Measurements from ENCODE around the gene GPC5.
"Not testable (repeated sequence)": the region's sequence is repeated elsewhere in the genome, so short reads cannot be mapped to it uniquely, and the experiment has no call there.

GPC5 gene

DNA sequence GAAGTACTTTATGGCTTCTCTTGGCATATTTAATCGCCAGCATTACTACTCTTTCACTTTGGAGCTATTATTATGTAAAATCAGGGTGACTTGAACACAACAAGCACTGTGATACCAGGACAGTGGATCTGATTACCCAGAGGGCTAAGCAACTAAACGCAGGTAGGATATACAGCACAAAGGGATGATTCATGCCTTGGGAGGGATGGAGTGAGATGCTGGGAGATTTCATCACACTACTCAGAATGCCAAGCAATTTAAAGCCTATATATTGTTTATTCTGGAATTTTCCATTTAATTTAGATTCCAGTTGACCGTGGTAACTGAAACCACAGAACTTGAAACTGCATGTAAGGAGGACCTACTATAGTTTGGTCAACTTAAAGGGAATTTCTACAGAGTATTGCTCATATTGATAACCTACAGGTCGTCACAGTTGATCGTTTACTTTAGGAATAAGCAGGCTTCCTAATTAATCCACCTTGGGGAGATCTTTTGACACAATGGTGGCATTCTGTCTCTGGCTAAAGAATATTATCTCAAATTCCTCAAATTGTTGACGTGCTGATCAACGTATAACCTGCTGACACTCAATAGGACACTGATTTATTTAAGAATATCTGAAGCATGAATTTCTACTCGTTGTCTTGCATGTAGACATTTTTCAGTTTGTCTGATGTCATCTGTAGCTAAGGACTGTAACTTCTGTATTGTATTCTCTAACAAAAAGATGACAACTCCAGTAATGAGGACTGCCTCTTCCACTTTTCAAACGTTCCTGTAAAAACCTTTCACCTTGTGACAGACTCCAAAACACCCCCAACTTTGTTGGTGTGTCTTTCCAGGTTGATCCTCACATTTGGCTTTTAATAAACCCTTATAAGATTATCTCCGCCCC lies 254.2 kb downstream of the GPC5 start:
- DNase-seq (ENCODE audit: low read depth): no peak

DNA sequence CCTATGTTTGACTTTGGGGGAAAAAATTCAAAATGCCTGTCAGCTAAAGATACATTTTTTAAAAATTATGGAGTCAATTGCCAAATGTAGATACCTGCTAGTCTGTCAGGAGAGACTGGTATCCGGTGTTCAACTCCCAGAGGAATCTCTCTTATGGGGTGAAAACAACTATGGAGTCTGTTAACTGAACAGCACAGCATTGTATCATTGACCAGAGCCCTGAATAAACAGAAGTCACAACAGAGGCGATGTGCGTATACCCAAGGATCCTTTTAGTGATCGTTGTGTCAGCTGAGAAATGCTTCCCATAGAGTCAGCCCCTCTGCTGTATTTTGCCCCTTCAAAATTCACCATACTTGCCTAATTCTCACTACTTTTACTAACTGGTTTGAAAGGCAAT lies 257.3 kb downstream of the GPC5 start:
- DNase-seq (ENCODE audit: low read depth): no peak

DNA sequence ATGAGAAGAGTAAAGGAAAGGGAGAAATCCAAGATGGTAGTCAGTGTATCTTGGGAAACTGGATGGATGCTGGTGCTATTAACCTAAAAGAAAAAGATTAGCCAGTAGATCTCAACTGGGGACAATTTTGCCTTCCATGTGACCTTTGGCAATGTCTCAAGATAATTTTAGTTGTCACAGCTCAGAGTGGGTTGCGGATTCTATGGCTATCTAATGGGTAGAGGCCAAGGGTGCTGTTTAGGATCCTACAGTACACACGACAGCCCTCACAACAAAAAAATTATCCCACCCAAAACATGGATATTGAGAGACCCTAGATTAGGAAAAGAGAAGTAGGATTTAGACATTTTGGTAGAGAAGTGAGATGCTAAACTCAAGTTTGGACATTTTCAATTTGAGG lies 258.9 kb downstream of the GPC5 start:
- no peak for DNase-seq (ENCODE audit: low read depth)

DNA sequence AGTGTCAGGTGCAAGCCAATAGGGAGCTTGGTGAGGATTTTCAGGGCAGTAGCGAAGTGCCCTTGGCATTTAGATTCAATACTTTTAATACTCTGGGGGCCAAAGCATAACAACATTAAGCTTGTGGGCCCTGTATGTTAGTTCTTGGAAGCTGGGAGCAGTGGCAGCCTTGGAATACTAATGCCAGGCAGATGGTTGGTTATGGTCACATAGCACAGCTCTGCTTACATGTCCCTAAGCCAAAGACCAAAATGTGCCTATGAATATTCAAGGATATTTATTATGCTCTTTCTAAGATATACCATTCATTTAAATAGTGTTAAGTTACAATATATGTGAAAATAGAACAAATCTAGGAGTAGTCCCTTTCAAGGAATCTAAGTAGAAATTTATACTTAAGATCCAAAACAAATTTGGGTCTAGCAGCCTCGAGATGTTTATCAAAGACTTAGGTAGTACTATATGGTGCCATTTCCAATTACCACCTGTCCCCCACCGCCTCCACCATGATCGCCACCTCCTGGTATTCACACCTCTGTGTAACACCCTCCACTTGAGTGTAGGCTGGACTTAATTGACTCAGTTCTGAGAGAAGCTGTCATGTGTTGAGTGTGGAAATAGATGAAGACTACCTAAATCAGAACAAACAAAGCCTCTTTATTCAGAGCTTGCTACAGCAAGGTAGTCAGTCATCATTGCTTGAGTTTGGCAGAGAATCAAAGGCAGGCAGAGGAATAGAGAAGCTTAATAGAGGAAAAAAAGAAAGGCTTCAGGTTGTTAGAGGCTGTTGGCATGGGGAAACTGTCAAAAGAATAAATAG lies 261.0 kb downstream of the GPC5 start:
- DNase-seq (ENCODE audit: low read depth): no peak

DNA sequence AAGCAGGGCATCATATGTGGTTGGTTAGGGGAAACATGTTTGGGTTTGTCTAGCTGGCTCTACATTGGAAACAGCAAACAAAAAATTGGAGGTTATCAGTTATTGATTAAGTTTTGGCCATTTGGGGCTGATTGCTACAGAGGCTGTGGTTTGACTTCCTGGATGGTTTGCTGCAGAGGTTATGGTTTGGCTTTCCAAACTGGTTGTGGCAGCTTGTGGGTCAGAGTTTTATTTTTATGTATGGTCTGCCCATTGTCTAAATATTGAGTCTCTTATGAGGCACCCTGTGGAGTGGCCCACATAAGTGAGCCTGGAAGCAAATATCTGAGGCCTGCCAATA lies 261.6 kb downstream of the GPC5 start:
- no peak for DNase-seq (ENCODE audit: low read depth)

DNA sequence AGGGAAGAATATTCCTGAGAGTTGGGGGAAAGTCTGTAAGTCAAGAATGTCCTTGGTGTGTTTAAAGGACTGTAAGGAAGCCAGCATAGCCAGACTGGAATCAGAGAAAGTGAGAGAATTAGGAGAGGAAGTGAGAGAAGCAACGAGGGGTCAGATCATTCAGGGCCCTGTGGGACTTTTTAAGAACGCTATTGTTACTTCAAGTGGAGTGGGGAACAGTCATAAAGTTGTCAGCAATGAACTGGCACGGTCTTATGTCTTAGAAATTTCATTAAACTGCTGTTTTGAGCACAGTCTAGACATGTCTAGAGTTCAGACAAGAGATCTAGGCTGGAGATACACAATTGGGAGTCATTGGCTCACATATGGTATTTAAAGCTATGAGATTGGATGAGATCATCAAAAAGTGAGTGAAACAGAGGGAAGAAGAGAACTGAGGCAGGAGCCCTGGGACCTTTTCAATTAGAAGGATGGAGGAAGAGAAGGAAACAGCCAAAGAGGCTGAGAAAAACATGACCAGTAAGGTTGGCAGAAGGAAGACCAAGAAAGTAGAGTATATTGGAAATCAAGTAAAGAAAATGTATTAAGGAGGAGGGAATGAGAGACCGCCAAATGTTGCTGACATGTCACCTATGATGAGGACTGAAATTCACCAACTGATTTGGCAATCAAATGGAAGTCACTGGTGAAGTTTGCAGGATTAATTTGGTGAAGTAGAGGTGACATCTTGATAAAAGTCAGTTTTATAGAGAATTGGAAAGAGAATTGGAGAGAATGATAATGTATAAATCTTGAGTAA lies 263.5 kb downstream of the GPC5 start:
- no peak for DNase-seq (ENCODE audit: low read depth)

DNA sequence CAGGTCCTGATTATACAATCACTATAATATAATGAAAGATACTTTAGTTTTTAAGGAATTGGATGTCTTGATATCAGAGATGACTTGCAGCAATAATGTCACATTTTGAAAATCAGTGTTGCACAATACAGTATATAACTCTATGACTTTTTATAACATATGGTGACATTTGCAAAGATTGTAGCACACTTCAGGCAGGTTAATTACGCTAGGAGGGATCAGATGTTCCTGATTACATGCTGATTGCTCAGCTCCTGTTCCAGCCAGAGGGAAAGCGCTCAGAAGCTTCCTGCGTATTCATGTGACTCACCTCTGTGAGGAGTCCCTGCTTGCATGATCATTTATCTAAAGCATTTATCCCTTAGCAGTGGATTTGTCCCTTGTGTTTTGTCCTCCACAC lies 265.6 kb downstream of the GPC5 start:
- no peak for DNase-seq (ENCODE audit: low read depth)

DNA sequence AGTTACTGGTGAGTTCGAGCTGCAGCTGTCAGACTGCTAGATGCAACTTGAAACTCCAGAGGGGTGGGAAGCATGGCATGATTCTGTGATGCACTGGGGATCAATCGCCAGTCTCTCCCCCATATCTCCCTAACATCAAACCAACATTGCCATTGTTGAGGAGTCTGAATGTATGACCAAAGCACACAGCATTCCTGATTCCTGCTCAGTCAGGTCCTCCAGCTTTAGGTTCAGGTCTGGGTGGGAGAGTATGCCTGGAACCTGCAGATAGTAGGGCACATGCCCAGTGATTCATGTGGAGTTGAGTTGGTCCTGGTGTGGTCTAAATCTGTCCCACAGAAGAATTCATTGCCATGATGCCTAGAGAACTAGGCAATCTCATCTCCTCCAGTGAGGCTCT lies 269.1 kb downstream of the GPC5 start:
- no peak for DNase-seq (ENCODE audit: low read depth)

DNA sequence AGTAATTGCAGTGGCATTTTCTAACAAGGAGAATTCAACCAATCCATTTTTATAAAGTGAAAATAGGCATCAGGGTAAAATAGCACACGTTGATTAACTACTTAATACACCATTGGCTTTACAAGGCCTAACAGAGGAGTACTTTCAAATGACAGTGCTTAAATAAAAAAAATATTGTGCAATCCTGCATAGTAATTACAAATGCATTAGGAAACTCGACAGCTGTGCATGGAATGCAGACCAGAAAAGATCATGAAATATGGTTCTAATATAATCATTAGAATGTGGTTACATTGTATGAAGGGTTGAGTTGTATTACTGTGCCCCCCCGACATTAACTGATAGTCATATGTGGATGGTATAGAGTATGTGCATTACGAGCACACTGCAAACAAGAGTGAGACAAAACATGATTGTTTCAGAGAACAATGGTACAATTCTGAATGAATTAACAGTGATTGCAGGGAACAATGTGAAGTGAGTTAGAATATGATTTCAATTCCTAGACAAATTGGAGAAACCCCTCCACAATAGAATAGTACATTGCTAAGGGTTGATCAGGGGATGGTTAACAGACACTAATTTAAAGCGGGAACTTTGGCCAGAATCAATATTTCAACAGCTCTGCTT lies 270.6 kb downstream of the GPC5 start:
- DNase-seq (ENCODE audit: low read depth): no peak

DNA sequence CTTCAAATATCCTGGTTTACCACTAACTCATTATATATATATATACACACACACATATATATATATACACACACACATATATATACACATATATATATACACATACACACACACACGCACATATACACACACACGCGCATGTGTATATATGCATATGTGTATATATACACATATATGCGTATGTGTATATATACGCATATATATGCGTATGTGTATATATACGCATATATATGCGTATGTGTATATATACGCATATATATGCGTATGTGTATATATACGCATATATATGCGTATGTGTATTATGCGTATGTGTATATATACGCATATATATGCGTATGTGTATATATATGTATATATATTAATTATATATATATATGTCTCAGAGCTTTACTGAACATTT lies 275.9 kb downstream of the GPC5 start:
- not testable (repeated sequence) for DNase-seq (ENCODE audit: low read depth)

DNA sequence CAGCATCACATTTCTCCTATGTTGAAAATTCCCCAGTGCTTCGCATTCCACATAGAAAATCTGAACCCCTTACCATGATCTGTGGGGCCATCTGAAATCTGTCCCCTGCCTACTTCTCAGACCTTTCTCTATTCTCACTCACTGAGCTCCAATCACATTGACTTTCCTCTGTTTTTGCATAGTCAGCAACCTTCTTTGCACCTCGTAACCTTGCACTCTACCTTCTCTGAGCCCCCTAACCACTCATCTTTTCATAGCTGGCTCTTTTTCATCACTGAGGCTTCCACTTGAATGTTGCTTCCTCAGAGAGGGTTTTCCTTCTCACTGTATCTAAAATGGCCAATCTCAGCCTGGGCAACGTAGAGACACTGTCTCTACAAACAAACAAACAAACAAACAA lies 286.3 kb downstream of the GPC5 start:
- no peak for DNase-seq (ENCODE audit: low read depth)

DNA sequence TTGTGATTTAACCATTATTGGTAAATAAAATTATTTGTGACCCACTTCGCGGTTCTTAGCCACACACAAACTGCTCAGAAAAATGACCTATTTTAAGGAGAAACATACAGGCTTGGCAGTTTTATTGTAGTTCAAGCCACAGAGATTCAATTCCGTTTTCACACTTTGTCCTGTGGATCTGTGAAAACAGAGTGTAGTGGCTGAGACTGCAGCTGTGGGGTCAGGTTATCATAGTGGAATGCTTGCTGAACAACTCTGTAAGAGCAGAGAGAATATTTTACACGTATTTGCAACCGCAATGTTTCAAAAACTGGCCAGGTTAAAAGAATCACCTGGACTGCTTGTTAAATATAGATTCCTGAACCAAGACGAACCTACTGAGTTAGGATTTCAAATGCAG lies 292.5 kb downstream of the GPC5 start:
- no peak for DNase-seq (ENCODE audit: low read depth)

DNA sequence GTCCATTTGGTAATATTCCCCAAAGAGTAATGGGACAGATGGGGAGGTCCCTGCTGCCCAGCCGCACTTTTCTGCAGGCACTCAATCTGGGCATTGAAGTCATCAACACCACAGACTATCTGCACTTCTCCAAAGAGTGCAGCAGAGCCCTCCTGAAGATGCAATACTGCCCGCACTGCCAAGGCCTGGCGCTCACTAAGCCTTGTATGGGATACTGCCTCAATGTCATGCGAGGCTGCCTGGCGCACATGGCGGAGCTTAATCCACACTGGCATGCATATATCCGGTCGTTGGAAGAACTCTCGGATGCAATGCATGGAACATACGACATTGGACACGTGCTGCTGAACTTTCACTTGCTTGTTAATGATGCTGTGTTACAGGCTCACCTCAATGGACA lies 295.0 kb downstream of the GPC5 start:
- no peak for DNase-seq (ENCODE audit: low read depth)

DNA sequence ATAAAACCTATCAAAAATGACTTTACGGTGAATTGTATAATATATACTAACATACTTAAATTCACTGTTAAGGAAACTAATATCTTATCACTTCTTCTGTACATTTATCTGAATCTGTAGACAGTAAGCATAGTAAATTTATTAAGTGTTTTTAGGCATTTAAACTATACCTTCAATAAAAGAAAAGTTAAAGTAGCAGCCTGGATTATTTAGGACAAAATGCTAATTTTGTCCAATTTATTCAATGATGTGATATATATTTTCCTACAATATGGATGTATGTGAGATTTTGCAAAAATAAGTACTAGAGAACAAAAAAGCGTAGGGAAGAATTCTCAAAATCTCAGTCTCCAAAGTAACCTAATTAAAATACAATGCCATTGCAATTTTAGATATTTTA lies 299.9 kb downstream of the GPC5 start:
- DNase-seq (ENCODE audit: low read depth): no peak

DNA sequence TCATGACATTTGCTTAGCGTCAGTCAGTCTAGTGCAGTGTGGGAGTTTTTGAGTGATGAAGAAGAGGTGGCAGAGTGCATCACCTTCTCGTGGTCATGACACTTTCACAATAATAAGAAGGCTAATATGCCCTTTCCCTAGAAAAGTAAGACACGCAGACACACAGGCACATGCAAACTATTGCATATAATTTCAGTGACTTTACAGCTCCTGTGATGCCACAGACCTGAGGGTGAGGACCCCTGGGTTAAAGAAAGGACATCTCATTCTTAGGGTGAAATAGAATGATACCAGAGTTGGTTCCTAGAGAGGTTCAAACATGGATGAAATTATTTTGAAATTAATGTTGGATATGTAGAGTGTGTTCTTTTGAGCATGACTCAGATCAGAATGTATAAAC lies 300.3 kb downstream of the GPC5 start:
- DNase-seq (ENCODE audit: low read depth): no peak

DNA sequence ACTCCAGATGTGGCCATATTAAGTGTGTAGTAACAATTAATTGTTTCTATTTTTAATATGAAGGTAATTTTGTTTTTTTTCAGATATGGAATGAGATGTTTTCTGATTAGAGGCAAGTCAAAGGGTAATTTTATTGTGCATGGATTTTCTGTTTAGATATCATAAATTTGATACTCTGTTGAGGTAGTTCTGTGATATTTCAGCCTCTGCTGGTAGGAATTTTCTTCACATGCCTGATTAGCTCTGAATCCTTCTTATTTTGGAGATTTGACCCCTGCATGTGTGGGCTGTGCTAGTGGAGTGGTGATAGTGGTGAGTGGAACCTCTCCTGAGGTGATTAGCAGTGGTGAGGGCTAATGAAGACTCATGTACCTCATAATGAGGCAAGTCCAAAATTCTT lies 301.4 kb downstream of the GPC5 start:
- DNase-seq (ENCODE audit: low read depth): no peak

DNA sequence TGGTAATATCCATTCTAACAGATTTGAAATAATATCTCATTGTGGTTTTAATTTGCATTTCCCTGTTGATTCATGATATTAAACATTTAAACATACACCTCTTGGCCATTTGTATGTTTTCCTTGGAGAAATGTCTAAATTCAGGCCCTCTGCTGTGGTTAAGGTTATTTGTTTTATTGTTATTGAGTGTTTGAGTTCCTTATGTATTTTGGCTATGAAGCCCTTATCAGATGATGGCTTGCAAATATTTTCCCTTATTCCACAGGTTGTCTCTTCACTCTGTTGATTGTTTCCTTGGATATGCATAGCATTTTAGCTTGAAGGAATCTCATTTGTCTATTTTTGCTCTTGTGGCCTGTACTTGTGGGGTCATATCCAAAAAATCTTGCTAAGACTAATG lies 303.6 kb downstream of the GPC5 start:
- no peak for DNase-seq (ENCODE audit: low read depth)

DNA sequence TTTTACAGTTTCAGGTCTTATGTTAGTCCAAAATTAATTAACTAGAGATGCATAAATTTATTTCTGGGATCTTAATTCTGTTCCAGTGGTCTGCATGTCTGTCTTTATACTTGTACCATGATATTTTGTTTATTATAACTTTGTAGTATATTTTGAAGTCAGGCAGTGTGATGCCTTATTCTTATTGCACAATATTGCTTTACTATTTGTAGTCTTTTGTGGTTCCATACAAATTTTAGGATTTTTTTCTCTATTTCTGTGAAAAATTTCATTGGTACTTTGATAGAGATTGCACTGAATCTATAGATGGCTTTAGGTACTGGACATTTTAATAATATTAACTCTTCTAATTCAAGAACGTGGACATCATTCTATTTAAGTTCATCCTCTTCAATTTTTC lies 304.0 kb downstream of the GPC5 start:
- DNase-seq (ENCODE audit: low read depth): no peak

DNA sequence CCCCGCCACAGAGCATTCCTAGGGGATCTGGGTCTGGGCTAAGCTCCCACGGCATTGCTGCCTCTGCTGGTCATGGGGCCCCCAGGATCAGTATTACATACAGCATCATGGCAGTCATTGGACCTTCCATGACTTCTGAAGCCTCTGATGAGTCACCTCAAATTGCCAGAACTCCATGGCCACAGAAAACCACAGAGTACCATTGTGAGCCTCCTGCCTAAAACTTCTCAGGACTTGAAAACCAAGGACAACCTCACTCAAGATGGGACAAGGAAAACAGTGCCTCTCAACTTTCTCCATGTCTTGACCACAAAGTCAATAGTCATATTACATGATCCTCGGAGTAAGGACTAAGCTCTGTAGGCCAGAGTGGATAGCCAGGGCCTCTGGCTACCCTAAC lies 306.0 kb downstream of the GPC5 start:
- no peak for DNase-seq (ENCODE audit: low read depth)

DNA sequence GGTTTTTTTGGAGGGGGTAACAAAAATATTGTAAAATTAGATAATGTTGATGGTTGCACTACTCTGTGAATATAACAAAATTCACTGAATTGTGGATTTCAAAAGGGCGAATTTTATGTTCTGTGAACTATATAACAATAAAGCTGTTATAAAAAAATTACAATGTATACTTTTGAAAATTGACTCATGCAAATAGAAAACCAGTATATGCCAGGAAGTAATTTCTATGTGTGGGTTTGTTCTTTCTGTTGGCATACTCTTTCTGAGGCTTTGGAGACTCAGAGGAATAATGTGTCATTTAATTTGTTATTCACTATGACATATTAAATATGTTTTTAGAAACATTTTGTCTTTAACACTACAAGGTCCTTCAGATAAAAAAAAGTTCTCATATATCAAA lies 310.1 kb downstream of the GPC5 start:
- DNase-seq (ENCODE audit: low read depth): no peak

DNA sequence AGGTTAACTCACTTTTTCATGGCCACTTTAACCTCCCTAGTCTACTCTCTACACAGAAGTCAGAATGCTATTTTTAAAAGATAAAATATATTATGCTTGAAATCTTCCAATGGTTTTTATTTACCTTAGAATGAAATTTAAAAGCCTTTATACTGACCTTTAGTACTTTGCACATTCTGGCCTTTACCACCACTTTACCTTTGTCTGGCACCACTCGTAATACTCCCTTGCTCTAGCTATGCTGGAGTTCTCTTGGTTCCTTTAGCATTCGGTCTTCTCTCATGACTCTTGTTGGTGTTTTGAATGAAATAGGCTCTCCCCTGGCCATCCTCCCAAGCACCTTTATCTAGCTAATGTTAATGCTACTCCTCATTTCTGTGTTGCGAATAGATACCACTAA lies 310.8 kb downstream of the GPC5 start:
- DNase-seq (ENCODE audit: low read depth): no peak

DNA sequence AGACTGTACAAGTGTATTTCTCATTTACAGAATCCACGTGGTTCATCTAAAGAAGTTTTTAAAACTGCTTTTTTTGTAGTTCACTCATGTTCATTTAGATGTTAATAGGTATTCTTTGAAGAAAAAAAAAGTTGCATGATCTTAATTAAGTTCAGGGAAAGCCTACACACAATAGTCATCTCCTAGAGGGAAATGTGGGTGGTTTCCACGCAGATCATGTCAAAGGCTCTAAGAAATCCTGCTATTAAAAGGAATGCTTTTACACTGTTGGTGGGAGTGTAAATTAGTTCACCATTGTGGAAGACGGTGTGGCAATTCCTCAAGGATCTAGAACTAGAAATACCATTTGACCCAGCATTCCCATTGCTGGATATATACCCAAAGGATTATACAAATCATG lies 312.3 kb downstream of the GPC5 start:
- no peak for DNase-seq (ENCODE audit: low read depth)
